Activated CD8-positive, alpha-beta T cell treated with anti-CD3 and anti-CD28 coated beads for 36 hours (primary cell): ENCODE measurements around the gene RASD2. TPM values are rescaled to one million over a fixed set of nuclear protein-coding genes. Genes with fewer than 3 reads are reported as not detected.

Source experiments
- ATAC-seq: fragments of 200-7000 bp; cut with Tn5 transposase; one replicate; pipeline ENCODE4 v1.10.0; 2021; ENCODE audit warnings: mild to moderate bottlenecking, moderate library complexity
- CTCF ChIA-PET: fragments of 350-600 bp; sonication (Branson Sonifier 250); formaldehyde crosslinking; loops from one replicate; lab custom pipeline; 2021; ENCODE audit warnings: antibody characterized with exemption; lab: Charles Lee
- POLR2A ChIA-PET: fragments of 350-600 bp; sonication (Branson Sonifier 250); formaldehyde crosslinking; loops from one replicate; lab custom pipeline; 2021; ENCODE audit warnings: antibody characterized with exemption; lab: Charles Lee
- DNase-seq: peaks from one replicate; pipeline ENCODE4 v3.0.0-alpha.2; 2020
- H3K27ac Mint-ChIP-seq: one replicate; pipeline ENCODE4 v1.8.0; 2021; ENCODE audit warnings: mild to moderate bottlenecking, mixed read lengths
- H3K27me3 Mint-ChIP-seq: one replicate; pipeline ENCODE4 v1.8.0; 2021; ENCODE audit warnings: mixed read lengths
- H3K36me3 Mint-ChIP-seq: one replicate; pipeline ENCODE4 v1.8.0; 2021; ENCODE audit warnings: low read depth, mixed read lengths
- H3K4me1 Mint-ChIP-seq: one replicate; pipeline ENCODE4 v1.8.0; 2021; ENCODE audit warnings: low read depth, mixed read lengths
- H3K4me3 Mint-ChIP-seq: one replicate; pipeline ENCODE4 v1.8.0; 2021; ENCODE audit warnings: mild to moderate bottlenecking, moderate library complexity, mixed read lengths
- H3K9me3 Mint-ChIP-seq: one replicate; pipeline ENCODE4 v1.8.0; 2021; ENCODE audit warnings: mixed read lengths
- CTCF ChIP-seq: fragments of 200-600 bp; IDR thresholded peaks from one replicate; pipeline ENCODE4 v1.8.0; 2022; ENCODE audit warnings: antibody characterized with exemption, mild to moderate bottlenecking
- intact Hi-C: fragments of 100-400 bp; cut with micrococcal nuclease; formaldehyde crosslinking; loops from one replicate; pipeline ENCODE4 v1.10.0; 2022
- total RNA-seq, 2 experiments: library from RNA; stranded (reverse); gene quantifications; one replicate each; pipeline ENCODE4 v1.2.3, GENCODE V29; 2021

Gene RASD2
- total RNA-seq, 2 experiments from 2014 or later: not detected

- CTCF ChIA-PET: no interaction called here
- no peaks in the 10 kb centered on the region for H3K27me3 Mint-ChIP-seq
Observed at GRCh38 chr22:35586771-35587170, 46.1 kb downstream of the RASD2 start.

GRCh38 chr22:35587447-35587870 lies 46.8 kb downstream of the RASD2 start:
- Mint-ChIP-seq H3K4me1 (no peaks in the 10 kb centered on the region), H3K4me3 (no peak overlapping the region), H3K9me3 (no peaks in the 10 kb centered on the region), H3K36me3 (no peaks in the 10 kb centered on the region), H3K27ac (no peak overlapping the region), H3K27me3 (no peaks in the 10 kb centered on the region)
- no peak for DNase-seq
- no peak for TF ChIP-seq CTCF
- CTCF ChIA-PET: interaction anchor here (0.9 kb wide), 1 partner anchor 537 kb away, joined by 3 read pairs; no protein-coding TSS in a partner anchor
- intact Hi-C loops: no loop called here
- POLR2A ChIA-PET: no interaction called here
- ATAC-seq: no peak

More at GRCh38 chr22:35586771-35587170, 46.1 kb downstream of the RASD2 start:
- intact Hi-C loops: no loop called here
- ATAC-seq (no peak), DNase-seq (no peak)
- Mint-ChIP-seq H3K4me3 (no peak overlapping the region), H3K36me3 (no peaks in the 10 kb centered on the region), H3K4me1 (no peaks in the 10 kb centered on the region), H3K9me3 (no peaks in the 10 kb centered on the region), H3K27ac (no peak overlapping the region)
- POLR2A ChIA-PET: no interaction called here
- TF ChIP-seq CTCF: no peak

- no peak for DNase-seq
- Mint-ChIP-seq H3K27me3 (no peaks in the 10 kb centered on the region), H3K4me3 (no peak overlapping the region), H3K36me3 (no peaks in the 10 kb centered on the region), H3K9me3 (no peaks in the 10 kb centered on the region), H3K27ac (no peak overlapping the region), H3K4me1 (no peaks in the 10 kb centered on the region)
- no peak for TF ChIP-seq CTCF
- ChIA-PET POLR2A (no interaction called here), CTCF (interaction anchor here (0.9 kb wide), 1 partner anchor 537 kb away, joined by 3 read pairs; no protein-coding TSS in a partner anchor)
- intact Hi-C loops: no loop called here
- ATAC-seq: no peak
Observed at GRCh38 chr22:35587896-35588295, 47.3 kb downstream of the RASD2 start.

- no peaks in the 10 kb centered on the region for H3K36me3 Mint-ChIP-seq
- ChIA-PET CTCF (no interaction called here), POLR2A (no interaction called here)
- no peaks in the 10 kb centered on the region for H3K9me3 Mint-ChIP-seq
- H3K27me3 Mint-ChIP-seq: no peaks in the 10 kb centered on the region
- no peak overlapping the region for H3K27ac Mint-ChIP-seq
- no peaks in the 10 kb centered on the region for H3K4me1 Mint-ChIP-seq
- intact Hi-C loops: no loop called here
- TF ChIP-seq CTCF: no peak
- ATAC-seq (no peak), DNase-seq (no peak)
- H3K4me3 Mint-ChIP-seq: no peak overlapping the region
Observed at GRCh38 chr22:35589071-35589755, 48.6 kb downstream of the RASD2 start.

- TF ChIP-seq CTCF: no peak
- Mint-ChIP-seq H3K36me3 (no peaks in the 10 kb centered on the region), H3K4me1 (no peaks in the 10 kb centered on the region), H3K4me3 (no peak overlapping the region), H3K27ac (no peak overlapping the region), H3K27me3 (no peaks in the 10 kb centered on the region), H3K9me3 (no peaks in the 10 kb centered on the region)
- POLR2A ChIA-PET: no interaction called here
- no peak for ATAC-seq
- intact Hi-C loops: no loop called here
- DNase-seq: no peak
- CTCF ChIA-PET: no interaction called here
Observed at GRCh38 chr22:35589756-35590093, 49.1 kb downstream of the RASD2 start.
